ENCODE measurements around the gene FBXO41.

The FBXO41 gene

GRCh38 chr2:73284296-73285158 lies at the start of gene FBXO41:
FBXO41 (minus strand) TSS chr2:73284478; CDS start chr2:73269630, 14,848 bp downstream.
- peak; percentile 79 for DNase-seq

- no peak for DNase-seq
Observed at GRCh38 chr2:73334045-73334444, 49.8 kb upstream of the FBXO41 start.

- no peak for DNase-seq
Observed at GRCh38 chr2:73333564-73333963, 49.3 kb upstream of the FBXO41 start.

- no peak for DNase-seq
Observed at GRCh38 chr2:73324126-73324725, 39.9 kb upstream of the FBXO41 start.

GRCh38 chr2:73323551-73323950 lies 39.3 kb upstream of the FBXO41 start:
- no peak for DNase-seq

GRCh38 chr2:73314441-73314840 lies 30.2 kb upstream of the FBXO41 start:
- no peak for DNase-seq

GRCh38 chr2:73307720-73308119 lies 23.4 kb upstream of the FBXO41 start:
- DNase-seq = no peak

- DNase-seq = no peak
Observed at GRCh38 chr2:73301636-73302035, 17.4 kb upstream of the FBXO41 start.

- DNase-seq = no peak
Observed at GRCh38 chr2:73300926-73301325, 16.6 kb upstream of the FBXO41 start.

GRCh38 chr2:73297586-73297985 lies 13.3 kb upstream of the FBXO41 start:
- no peak for DNase-seq

- DNase-seq = no peak
Observed at GRCh38 chr2:73297151-73297559, 12.9 kb upstream of the FBXO41 start.

- no peak for DNase-seq
Observed at GRCh38 chr2:73295751-73296400, 11.6 kb upstream of the FBXO41 start.

GRCh38 chr2:73294239-73294638 lies 10.0 kb upstream of the FBXO41 start:
- no peak for DNase-seq

- DNase-seq = peak; percentile 83
Observed at GRCh38 chr2:73293534-73294171, 9.4 kb upstream of the FBXO41 start, which contains the start of gene EGR4. EGR4 (minus strand) TSS chr2:73293548; CDS start chr2:73293317, 231 bp downstream.

GRCh38 chr2:73292906-73293533 lies 8.7 kb upstream of the FBXO41 start:
- DNase-seq = peak; percentile 11

GRCh38 chr2:73292316-73292905 lies 8.1 kb upstream of the FBXO41 start:
- DNase-seq = no peak

GRCh38 chr2:73291461-73292315 lies 7.4 kb upstream of the FBXO41 start:
- no peak for DNase-seq

- DNase-seq = peak; percentile 62
Observed at GRCh38 chr2:73291093-73291460, 6.8 kb upstream of the FBXO41 start.

- DNase-seq = peak; percentile 36
Observed at GRCh38 chr2:73290049-73290839, 6.0 kb upstream of the FBXO41 start.

GRCh38 chr2:73289304-73289703 lies 5.0 kb upstream of the FBXO41 start:
- no peak for DNase-seq

Data from stimulated activated CD4-positive, alpha-beta T cell treated with anti-CD3 and anti-CD28 coated beads, Interleukin-12 subunit alpha, Interleukin-12 subunit beta, amount 100 ng/mL, for 4 hours (primary cell).